ENCODE data around the gene DDX11.
A peak's percentile ranks its signal among the peaks of the same experiment; 100 is the strongest.
"Not testable (repeated sequence)": the region's sequence is repeated elsewhere in the genome, so short reads cannot be mapped to it uniquely, and the experiment has no call there.

Gene DDX11

GRCh38 chr12:31073527-31074332 lies at the start of gene DDX11:
TSS of gene DDX11 (plus strand) at chr12:31073860. CDS start at chr12:31078394, 4,534 bp downstream.
- peak; percentile 55 to 60 for DNase-seq (ENCODE audit: low read depth in 2 of 2)

GRCh38 chr12:31026202-31026601 lies 47.5 kb upstream of the DDX11 start:
- DNase-seq (ENCODE audit: low read depth in 2 of 2): no peak

GRCh38 chr12:31027006-31027405 lies 46.7 kb upstream of the DDX11 start:
- DNase-seq (ENCODE audit: low read depth in 2 of 2): not testable (repeated sequence)

- DNase-seq (ENCODE audit: low read depth in 2 of 2): no peak
Measured at GRCh38 chr12:31029468-31029867, 44.2 kb upstream of the DDX11 start.

GRCh38 chr12:31029916-31030562 lies 43.6 kb upstream of the DDX11 start:
- DNase-seq (ENCODE audit: low read depth in 2 of 2): no peak

GRCh38 chr12:31031951-31032335 lies 41.7 kb upstream of the DDX11 start:
- no peak for DNase-seq (ENCODE audit: low read depth in 2 of 2)

- DNase-seq (ENCODE audit: low read depth in 2 of 2): no peak
Measured at GRCh38 chr12:31033146-31033545, 40.5 kb upstream of the DDX11 start.

GRCh38 chr12:31033681-31034080 lies 40.0 kb upstream of the DDX11 start:
- DNase-seq (ENCODE audit: low read depth in 2 of 2): no peak

- no peak for DNase-seq (ENCODE audit: low read depth in 2 of 2)
Measured at GRCh38 chr12:31034372-31034771, 39.3 kb upstream of the DDX11 start.

GRCh38 chr12:31035226-31035625 lies 38.4 kb upstream of the DDX11 start:
- DNase-seq (ENCODE audit: low read depth in 2 of 2): no peak

- no peak for DNase-seq (ENCODE audit: low read depth in 2 of 2)
Measured at GRCh38 chr12:31035967-31036665, 37.5 kb upstream of the DDX11 start.

GRCh38 chr12:31037028-31037427 lies 36.6 kb upstream of the DDX11 start:
- DNase-seq (ENCODE audit: low read depth in 2 of 2): no peak

GRCh38 chr12:31037931-31038330 lies 35.7 kb upstream of the DDX11 start:
- DNase-seq (ENCODE audit: low read depth in 2 of 2): no peak

GRCh38 chr12:31041033-31041564 lies 32.6 kb upstream of the DDX11 start:
- no peak for DNase-seq (ENCODE audit: low read depth in 2 of 2)

GRCh38 chr12:31050143-31050542 lies 23.5 kb upstream of the DDX11 start:
- not testable (repeated sequence) for DNase-seq (ENCODE audit: low read depth in 2 of 2)

GRCh38 chr12:31050548-31050947 lies 23.1 kb upstream of the DDX11 start:
- DNase-seq (ENCODE audit: low read depth in 2 of 2): not testable (repeated sequence)

- DNase-seq (ENCODE audit: low read depth in 2 of 2): not testable (repeated sequence)
Measured at GRCh38 chr12:31051692-31052091, 22.0 kb upstream of the DDX11 start.

- not testable (repeated sequence) for DNase-seq (ENCODE audit: low read depth in 2 of 2)
Measured at GRCh38 chr12:31052121-31052520, 21.5 kb upstream of the DDX11 start.

GRCh38 chr12:31052666-31053439 lies 20.8 kb upstream of the DDX11 start:
- DNase-seq (ENCODE audit: low read depth in 2 of 2): peak; percentile 14 to 18

- DNase-seq (ENCODE audit: low read depth in 2 of 2): not testable (repeated sequence)
Measured at GRCh38 chr12:31053944-31054343, 19.7 kb upstream of the DDX11 start.

- DNase-seq (ENCODE audit: low read depth in 2 of 2): no peak
Measured at GRCh38 chr12:31057671-31058070, 16.0 kb upstream of the DDX11 start.
